MCF 10A (cell line): ENCODE measurements around the gene NXPH4. TPM values are rescaled to one million over a fixed set of nuclear protein-coding genes. Genes with fewer than 3 reads are reported as not detected.
A peak's percentile ranks its signal among the peaks of the same experiment; 100 is the strongest.

Source experiments
- Bru-seq: library from RNA; stranded (reverse); fragments of 400-500 nt; gene quantifications from one replicate; lab custom pipeline; 2021; lab: Mats Ljungman, UMichigan
- BruChase-seq, 2 experiments: library from RNA; stranded (reverse); fragments of 400-500 nt; gene quantifications; one replicate each; lab custom pipeline; 2021; lab: Mats Ljungman, UMichigan
- BruUV-seq: library from RNA; stranded (reverse); fragments of 400-500 nt; replicated peaks from 2 replicates; lab custom pipeline; 2021; lab: Mats Ljungman, UMichigan
- CTCF ChIA-PET: fragments of 300-600 bp; sonication (Branson Sonifier 250); formaldehyde crosslinking; extraction: SDS; loops from one replicate; lab custom pipeline; 2021; ENCODE audit warnings: antibody characterized with exemption, inconsistent platforms; lab: Yijun Ruan, JAX
- POLR2A ChIA-PET: fragments of 300-600, 350-650 bp; sonication (Branson Sonifier 250); formaldehyde crosslinking; extraction: SDS; loops from one replicate; lab custom pipeline; 2020; ENCODE audit warnings: antibody characterized with exemption, inconsistent platforms; lab: Yijun Ruan, JAX
- DNase-seq: peaks from one replicate; pipeline ENCODE4 v3.0.0-alpha.2; 2018; ENCODE audit not compliant: unreplicated experiment
- H3K27ac Mint-ChIP-seq: one replicate; pipeline ENCODE4 v1.8.0; 2022; ENCODE audit warnings: mild to moderate bottlenecking, low read depth, mixed read lengths; ENCODE audit not compliant: unreplicated experiment
- H3K27me3 Mint-ChIP-seq: one replicate; pipeline ENCODE4 v1.8.0; 2022; ENCODE audit warnings: mixed read lengths; ENCODE audit not compliant: insufficient read depth, unreplicated experiment
- H3K36me3 Mint-ChIP-seq: one replicate; pipeline ENCODE4 v1.8.0; 2022; ENCODE audit warnings: mild to moderate bottlenecking, moderate library complexity, mixed read lengths; ENCODE audit not compliant: insufficient read depth, unreplicated experiment
- H3K4me1 Mint-ChIP-seq: one replicate; pipeline ENCODE4 v1.8.0; 2022; ENCODE audit warnings: mixed read lengths; ENCODE audit not compliant: insufficient read depth, unreplicated experiment
- H3K4me3 Mint-ChIP-seq: one replicate; pipeline ENCODE4 v1.8.0; 2022; ENCODE audit warnings: mild to moderate bottlenecking, moderate library complexity, mixed read lengths; ENCODE audit not compliant: unreplicated experiment
- H3K9me3 Mint-ChIP-seq: one replicate; pipeline ENCODE4 v1.8.0; 2022; ENCODE audit warnings: mixed read lengths; ENCODE audit not compliant: unreplicated experiment
- CTCF ChIP-seq: fragments of 200-600 bp; IDR thresholded peaks from one replicate; pipeline ENCODE4 v1.8.0; 2022; ENCODE audit warnings: antibody characterized with exemption, mild to moderate bottlenecking; ENCODE audit not compliant: unreplicated experiment
- intact Hi-C: fragments of 100-400 bp; cut with micrococcal nuclease; formaldehyde crosslinking; loops from 2 replicates; pipeline ENCODE4 v1.14.1; 2022
- long read RNA-seq: library from polyadenylated mRNA; stranded (forward); transcript quantifications from one replicate; pipeline ENCODE4 v2.0.0, GENCODE V29; 2022
- total RNA-seq: library from RNA; stranded (reverse); gene quantifications from 2 replicates; pipeline ENCODE4 v1.2.3, GENCODE V29; 2022

The NXPH4 gene
- 2.2 and 2.8 TPM in 2 replicates for total RNA-seq
- Bru-seq, nascent RNA, result percentile 16 among the genes with signal in this experiment
- BruChase-seq, experiment 1, labeled RNA remaining after a 6-hour chase, result percentile 27 among the genes with signal in this experiment
- BruChase-seq, experiment 2, labeled RNA remaining after a 2-hour chase, result percentile 8 among the genes with signal in this experiment
- long read RNA-seq, partial matches to known transcripts, result 0 of 2 reads
- long read RNA-seq, other reads (novel, unspliced or antisense), result 0 of 2 reads

- CTCF ChIA-PET, result interaction anchor here (0.6 to 9.4 kb wide), 8 partner anchors 11 to 271 kb away, joined by 3 to 188 read pairs (median 18); partner anchors contain the start of gene SHMT2
- Mint-ChIP-seq H3K27me3 (peaks cover 60% of the 10 kb centered on the region), H3K27ac (peak within 1 kb of the TSS; percentile 42)
These were observed at the start of gene NXPH4 for GRCh38 chr12:57216014-57216911. NXPH4 (plus strand) TSS chr12:57216794; CDS start chr12:57216970, 176 bp downstream.

GRCh38 chr12:57166971-57167371 is 49.6 kb upstream of the NXPH4 start:
- peaks cover 43% of the 10 kb centered on the region for H3K4me1 Mint-ChIP-seq
- H3K4me3 Mint-ChIP-seq, result no peak overlapping the region
- no peak for TF ChIP-seq CTCF
- POLR2A ChIA-PET, result interaction anchor here (0.6 to 2.9 kb wide), 6 partner anchors 9 to 133 kb away, joined by 3 to 24 read pairs (median 3); partner anchors contain the start of gene LRP1
- intact Hi-C loops, result loop anchor here (1.0 kb wide), 1 partner anchor 8 kb away; no protein-coding TSS in a partner anchor
- no TSS peak for BruUV-seq
- CTCF ChIA-PET, result interaction anchor here (0.7 to 3.0 kb wide), 5 partner anchors 9 to 559 kb away, joined by 3 to 21 read pairs (median 4); partner anchors contain the start of gene STAT6
- DNase-seq, result peak; percentile 88
- H3K36me3 Mint-ChIP-seq, result peaks cover 35% of the 10 kb centered on the region
- H3K27ac Mint-ChIP-seq, result peak overlapping the region; percentile 67
- no peaks in the 10 kb centered on the region for H3K9me3 Mint-ChIP-seq
- H3K27me3 Mint-ChIP-seq, result no peaks in the 10 kb centered on the region

More at GRCh38 chr12:57216014-57216911, at the start of gene NXPH4:
- peak within 1 kb of the TSS; percentile 72 for H3K4me3 Mint-ChIP-seq
- peaks cover 34% of the 10 kb centered on the region for H3K4me1 Mint-ChIP-seq
- intact Hi-C loops, result no loop called here
- DNase-seq, result no peak
- POLR2A ChIA-PET, result interaction anchor here (0.7 kb wide), 1 partner anchor 184 kb away, joined by 3 read pairs; no protein-coding TSS in a partner anchor
- no peaks in the 10 kb centered on the region for H3K36me3 Mint-ChIP-seq
- BruUV-seq, result no TSS peak
- TF ChIP-seq CTCF, result no peak
- no peaks in the 10 kb centered on the region for H3K9me3 Mint-ChIP-seq

- TF ChIP-seq CTCF, result no peak
- Mint-ChIP-seq H3K4me1 (peaks cover 46% of the 10 kb centered on the region), H3K9me3 (no peaks in the 10 kb centered on the region), H3K4me3 (no peak overlapping the region), H3K36me3 (peaks cover 35% of the 10 kb centered on the region), H3K27ac (no peak overlapping the region), H3K27me3 (no peaks in the 10 kb centered on the region)
- intact Hi-C loops, result no loop called here
- POLR2A ChIA-PET, result interaction anchor here (0.7 to 2.9 kb wide), 3 partner anchors 15 to 56 kb away, joined by 3 to 17 read pairs (median 4); partner anchors contain the start of gene LRP1
- no peak for DNase-seq
- CTCF ChIA-PET, result interaction anchor here (0.6 to 3.0 kb wide), 6 partner anchors 8 to 44 kb away, joined by 3 to 21 read pairs (median 4); partner anchors contain the start of gene LRP1
- no TSS peak for BruUV-seq
These were observed 48.5 kb upstream of the NXPH4 start for GRCh38 chr12:57168058-57168457.
